ENCODE measurements around the gene POGZ. TPM values are rescaled to one million over a fixed set of nuclear protein-coding genes. Genes with fewer than 3 reads are reported as not detected.

Gene POGZ
- total and polyA plus RNA-seq, 2 of the 4 experiments (the other 2 are of a cell fraction) = 20.8 to 33.5 TPM

GRCh38 chr1:151356696-151357095 lies 102.6 kb downstream of the POGZ start:
- Histone ChIP-seq H2BK120ac (ENCODE audit: low read depth, low read length) (no peak overlapping the region), H3K56ac (ENCODE audit: extremely low read depth, insufficient read depth, low read length) (no peak overlapping the region), H3K9ac (ENCODE audit: low read depth, low read length) (no peak overlapping the region), H2AK5ac (ENCODE audit: low read depth, low read length) (no peak overlapping the region), H3K4ac (ENCODE audit: low read depth, low read length) (no peak overlapping the region), H3K79me1 (ENCODE audit: low read depth in 1 of 2, low read length in 2 of 2) (no peaks in the 10 kb centered on the region), H4K91ac (ENCODE audit: insufficient read depth, low read depth, low read length) (no peak overlapping the region), H2BK15ac (ENCODE audit: low read depth, low read length) (no peak overlapping the region), H3K27ac (ENCODE audit: insufficient read depth, low read length) (no peak overlapping the region), H3K4me3 (ENCODE audit: insufficient read depth, low read depth, low read length) (no peak overlapping the region), H3K18ac (ENCODE audit: low read depth, low read length) (no peak overlapping the region), H2BK20ac (ENCODE audit: low read depth, low read length) (no peak overlapping the region), H2AFZ (replicated peaks; ENCODE audit: low read length, poor library complexity) (no peak overlapping the region), H3K23ac (ENCODE audit: low read depth, low read length) (no peak overlapping the region), H3K14ac (replicated peaks; ENCODE audit: low read depth, low read length) (no peak overlapping the region), H3K4me1 (ENCODE audit: control insufficient read depth, insufficient read depth, low read length) (no peaks in the 10 kb centered on the region), H4K5ac (ENCODE audit: low read depth, low read length) (no peak overlapping the region), H3K27me3 (ENCODE audit: control insufficient read depth, insufficient read depth, low read length) (no peaks in the 10 kb centered on the region), H3K36me3 (ENCODE audit: control insufficient read depth, insufficient read depth, low read length) (no peaks in the 10 kb centered on the region), H4K20me1 (ENCODE audit: insufficient read depth, low read length) (no peaks in the 10 kb centered on the region), H2AK9ac (replicated peaks; ENCODE audit: low read depth, low read length, poor library complexity) (no peak overlapping the region), H4K8ac (ENCODE audit: low read depth in 2 of 2, low read length in 2 of 2) (no peak overlapping the region), H3K4me2 (ENCODE audit: low read depth, low read length) (no peak overlapping the region), H3K9me3 (ENCODE audit: control insufficient read depth, insufficient read depth, low read length) (no peaks in the 10 kb centered on the region), H2BK5ac (ENCODE audit: low read depth, low read length, poor library complexity, severe bottlenecking) (no peak overlapping the region), H3K9me1 (ENCODE audit: insufficient read depth, low read length) (no peaks in the 10 kb centered on the region)
- DNase-seq (no peak), ATAC-seq (ENCODE audit: low read depth) (peak; percentile 69)
- TF ChIP-seq CEBPB (IDR thresholded peaks at IDR 0.05; ENCODE audit: low read depth, low read length) (no peak), CHD1 (IDR thresholded peaks at IDR 0.05; ENCODE audit: low read depth, low read length) (no peak)
- no CpG with 5 or more reads among the region's 2 CpGs for WGBS, 2 experiments (ENCODE audit: extremely low coverage in 2 of 2, insufficient read length in 1 of 2)
- POLR2A ChIA-PET (ENCODE audit: unreplicated experiment) = no interaction called here
- dilution Hi-C loops (cut with HindIII; ENCODE audit: low sequenced_read_pairs, unreplicated experiment) (no loop called here), intact Hi-C loops (cut with micrococcal nuclease) (no loop called here), in situ Hi-C loops (cut with MboI; ENCODE audit: low sequenced_read_pairs) (no loop called here)
- BruUV-seq (replicated peaks) = no TSS peak
- CTCF ChIA-PET = interaction anchor here (2.0 kb wide), 1 partner anchor 16 kb away, joined by 6 read pairs; no protein-coding TSS in a partner anchor

Small RNAs within 50 kb of the gene (microRNA-seq; reads per million reads assigned to microRNA genes)
- gene RNY4P25 (ENCODE audit: insufficient read depth, insufficient read length) = not detected

Small RNAs within 50 kb of the gene (small RNA-seq; reads per million reads assigned to genes)
- 0 to 69.9 (median 0.34) reads per million in 5 experiments for gene RNY4P25

Other genes starting within 250 kb of the POGZ start
- gene PSMD4, start 204.8 kb downstream of the POGZ start, total RNA-seq (2012; rRNA removed) = 289 and 349 TPM in 2 replicates
- 282 and 314 TPM in 2 replicates for gene PSMD4, start 204.8 kb downstream of the POGZ start, polyA plus RNA-seq (2012; rRNA removed)
- gene ZNF687, start 177.2 kb downstream of the POGZ start, total RNA-seq (2012; rRNA removed) = 5.7 and 6.4 TPM in 2 replicates
- 10.8 and 13.7 TPM in 2 replicates for gene ZNF687, start 177.2 kb downstream of the POGZ start, polyA plus RNA-seq (2012; rRNA removed)
- gene PI4KB, start 132.1 kb downstream of the POGZ start, total RNA-seq (2012; rRNA removed) = 77.2 and 94.5 TPM in 2 replicates
- gene PI4KB, start 132.1 kb downstream of the POGZ start, polyA plus RNA-seq (2012; rRNA removed) = 82.4 and 91.5 TPM in 2 replicates
- 37.8 and 44.4 TPM in 2 replicates for gene RFX5, start 112.2 kb downstream of the POGZ start, total RNA-seq (2012; rRNA removed)
- 26.8 and 29.3 TPM in 2 replicates for gene RFX5, start 112.2 kb downstream of the POGZ start, polyA plus RNA-seq (2012; rRNA removed)
- gene SELENBP1, start 86.8 kb downstream of the POGZ start, total RNA-seq (2012; rRNA removed) = 21.1 and 21.3 TPM in 2 replicates
- 54.9 and 56.9 TPM in 2 replicates for gene SELENBP1, start 86.8 kb downstream of the POGZ start, polyA plus RNA-seq (2012; rRNA removed)
- 376 and 457 TPM in 2 replicates for gene PSMB4, start 59.9 kb downstream of the POGZ start, total RNA-seq (2012; rRNA removed)
- 565 and 640 TPM in 2 replicates for gene PSMB4, start 59.9 kb downstream of the POGZ start, polyA plus RNA-seq (2012; rRNA removed)
- gene CGN, start 51.9 kb upstream of the POGZ start, total RNA-seq (2012; rRNA removed) = 0.28 and 0.36 TPM in 2 replicates
- 0.34 and 0.36 TPM in 2 replicates for gene CGN, start 51.9 kb upstream of the POGZ start, polyA plus RNA-seq (2012; rRNA removed)
- gene TUFT1, start 80.8 kb upstream of the POGZ start, total RNA-seq (2012; rRNA removed) = 30.3 and 33.3 TPM in 2 replicates
- gene TUFT1, start 80.8 kb upstream of the POGZ start, polyA plus RNA-seq (2012; rRNA removed) = 18.4 and 21.2 TPM in 2 replicates
- 25.6 and 34.4 TPM in 2 replicates for gene SNX27, start 152.6 kb upstream of the POGZ start, total RNA-seq (2012; rRNA removed)
- gene SNX27, start 152.6 kb upstream of the POGZ start, polyA plus RNA-seq (2012; rRNA removed) = 9.3 and 12.3 TPM in 2 replicates

Data from IMR-90 (cell line).